22Rv1 (cell line): ENCODE data around the gene FBXL19.

ENCODE experiments used
- H3K27ac ChIP-seq: fragments of 450-650 bp; 2 replicates; pipeline ENCODE4 v1.5.1; 2017
- ZFX ChIP-seq: fragments of 450-650 bp; IDR thresholded peaks from 2 replicates; pipeline ENCODE4 v1.6.1; 2017; ENCODE audit warnings: antibody characterized with exemption, borderline replicate concordance
- TF ChIP-seq, protein P1 (sequence below): fragments of 450-650 bp; IDR thresholded peaks from 2 replicates; pipeline ENCODE4 v1.5.1; 2017; ENCODE audit warnings: mild to moderate bottlenecking

The FBXL19 gene

DNA sequence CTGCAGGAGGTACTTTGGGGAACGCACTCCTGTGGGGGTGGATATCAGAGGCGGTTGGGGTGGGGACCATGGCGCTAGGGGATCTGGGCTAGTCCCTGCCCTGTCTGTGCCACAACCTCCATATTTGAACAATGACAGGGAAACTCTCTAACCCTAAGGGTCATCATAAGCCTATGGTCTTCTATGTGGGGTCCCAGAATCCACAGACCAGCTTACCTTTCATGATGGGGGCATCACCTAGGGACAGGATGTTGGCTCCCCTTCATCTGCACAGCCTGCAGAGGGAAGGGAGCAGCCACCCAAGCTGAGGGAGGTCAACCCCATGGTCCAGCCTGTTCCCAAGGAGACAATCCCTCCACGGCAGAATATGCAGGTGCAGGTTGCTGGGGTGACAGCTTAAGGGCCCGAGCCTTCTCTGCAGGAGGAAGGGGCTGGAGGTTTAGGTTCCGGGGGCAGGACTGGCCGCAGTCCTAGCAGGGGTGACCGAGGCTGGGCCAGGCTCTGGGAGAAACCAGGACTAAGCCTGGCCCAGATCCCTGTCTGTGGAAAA lies 27.2 kb downstream of the FBXL19 start:
- TF ChIP-seq, protein P1, sequence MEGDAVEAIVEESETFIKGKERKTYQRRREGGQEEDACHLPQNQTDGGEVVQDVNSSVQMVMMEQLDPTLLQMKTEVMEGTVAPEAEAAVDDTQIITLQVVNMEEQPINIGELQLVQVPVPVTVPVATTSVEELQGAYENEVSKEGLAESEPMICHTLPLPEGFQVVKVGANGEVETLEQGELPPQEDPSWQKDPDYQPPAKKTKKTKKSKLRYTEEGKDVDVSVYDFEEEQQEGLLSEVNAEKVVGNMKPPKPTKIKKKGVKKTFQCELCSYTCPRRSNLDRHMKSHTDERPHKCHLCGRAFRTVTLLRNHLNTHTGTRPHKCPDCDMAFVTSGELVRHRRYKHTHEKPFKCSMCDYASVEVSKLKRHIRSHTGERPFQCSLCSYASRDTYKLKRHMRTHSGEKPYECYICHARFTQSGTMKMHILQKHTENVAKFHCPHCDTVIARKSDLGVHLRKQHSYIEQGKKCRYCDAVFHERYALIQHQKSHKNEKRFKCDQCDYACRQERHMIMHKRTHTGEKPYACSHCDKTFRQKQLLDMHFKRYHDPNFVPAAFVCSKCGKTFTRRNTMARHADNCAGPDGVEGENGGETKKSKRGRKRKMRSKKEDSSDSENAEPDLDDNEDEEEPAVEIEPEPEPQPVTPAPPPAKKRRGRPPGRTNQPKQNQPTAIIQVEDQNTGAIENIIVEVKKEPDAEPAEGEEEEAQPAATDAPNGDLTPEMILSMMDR: no peak
- TF ChIP-seq ZFX: no peak
- peak overlapping the region; percentile 73 for H3K27ac ChIP-seq

DNA sequence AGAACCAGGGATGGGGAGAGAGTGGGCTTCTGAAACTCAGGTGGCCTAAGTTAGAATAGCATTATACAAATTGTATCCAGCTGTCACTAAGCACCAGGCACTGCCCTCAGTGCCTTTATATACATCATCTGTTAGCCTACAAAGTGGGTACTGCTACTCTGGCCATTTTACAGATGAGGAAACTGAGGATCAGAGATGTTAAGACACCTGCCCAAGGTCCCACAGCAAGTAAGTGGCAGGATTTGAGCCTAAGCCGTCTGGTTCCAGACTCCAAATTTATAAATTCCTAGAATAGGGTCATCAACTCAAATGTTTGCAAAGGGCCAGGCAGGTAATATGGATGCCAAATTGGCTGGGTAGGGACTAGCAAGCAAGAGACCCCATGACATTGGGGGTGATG lies 27.8 kb downstream of the FBXL19 start:
- no peak for TF ChIP-seq ZFX
- TF ChIP-seq, protein P1: no peak
- H3K27ac ChIP-seq: peak overlapping the region; percentile 73

DNA sequence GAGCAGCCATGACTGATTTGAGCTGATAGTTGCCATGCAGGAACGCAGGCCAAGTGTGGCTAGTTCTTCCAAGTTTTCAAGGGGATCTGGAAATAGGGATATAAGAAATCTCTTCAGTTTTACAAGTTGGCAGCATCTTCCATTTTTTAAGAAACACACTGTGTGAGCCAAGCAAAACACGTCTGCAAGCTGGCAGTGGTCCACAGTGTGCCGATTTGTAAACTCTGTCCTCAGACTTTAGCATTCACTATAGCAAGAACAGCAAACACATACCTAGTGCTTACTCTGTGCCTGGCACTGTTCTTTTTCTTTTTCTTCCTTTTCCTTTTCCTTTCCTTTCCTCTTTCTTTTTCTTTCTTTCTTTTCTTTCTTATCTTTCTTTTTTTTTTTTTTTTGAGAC lies 28.4 kb downstream of the FBXL19 start:
- TF ChIP-seq ZFX: no peak
- TF ChIP-seq, protein P1: no peak
- H3K27ac ChIP-seq: peak overlapping the region; percentile 73

DNA sequence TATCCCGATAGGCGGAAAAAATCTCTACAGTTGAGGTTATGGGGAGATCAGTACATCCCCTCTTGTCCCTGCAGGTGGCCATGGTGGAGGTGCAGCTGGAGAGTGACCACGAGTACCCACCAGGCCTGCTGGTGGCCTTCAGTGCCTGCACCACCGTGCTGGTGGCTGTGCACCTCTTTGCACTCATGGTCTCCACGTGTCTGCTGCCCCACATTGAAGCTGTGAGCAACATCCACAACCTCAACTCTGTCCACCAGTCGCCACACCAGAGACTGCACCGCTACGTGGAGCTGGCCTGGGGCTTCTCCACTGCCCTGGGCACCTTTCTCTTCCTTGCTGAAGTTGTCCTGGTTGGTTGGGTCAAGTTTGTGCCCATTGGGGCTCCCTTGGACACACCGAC lies 29.7 kb downstream of the FBXL19 start:
- H3K27ac ChIP-seq: peak overlapping the region; percentile 73
- no peak for TF ChIP-seq ZFX
- TF ChIP-seq, protein P1: no peak

DNA sequence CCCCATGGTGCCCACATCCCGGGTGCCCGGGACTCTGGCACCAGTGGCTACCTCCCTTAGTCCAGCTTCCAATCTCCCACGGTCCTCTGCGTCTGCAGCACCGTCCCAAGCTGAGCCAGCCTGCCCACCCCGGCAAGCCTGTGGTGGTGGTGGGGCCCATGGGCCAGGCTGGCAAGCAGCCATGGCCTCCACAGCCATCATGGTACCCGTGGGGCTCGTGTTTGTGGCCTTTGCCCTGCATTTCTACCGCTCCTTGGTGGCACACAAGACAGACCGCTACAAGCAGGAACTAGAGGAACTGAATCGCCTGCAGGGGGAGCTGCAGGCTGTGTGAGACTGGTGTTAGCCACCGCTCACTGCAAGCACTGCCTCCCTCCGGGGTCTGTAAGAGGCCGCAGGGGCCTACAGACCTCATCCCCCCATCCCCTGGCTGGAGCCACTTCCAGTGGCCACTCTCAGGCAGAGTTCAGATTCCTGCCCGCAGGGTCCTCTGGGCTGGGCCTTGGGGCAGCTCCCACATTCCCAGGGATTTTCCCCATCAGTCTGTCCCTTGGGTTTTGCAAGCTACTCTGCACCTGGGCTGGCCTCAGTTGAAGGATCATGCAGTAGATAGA lies 30.2 kb downstream of the FBXL19 start:
- TF ChIP-seq ZFX: no peak
- TF ChIP-seq, protein P1: peak; percentile 91
- peak overlapping the region; percentile 73 for H3K27ac ChIP-seq

DNA sequence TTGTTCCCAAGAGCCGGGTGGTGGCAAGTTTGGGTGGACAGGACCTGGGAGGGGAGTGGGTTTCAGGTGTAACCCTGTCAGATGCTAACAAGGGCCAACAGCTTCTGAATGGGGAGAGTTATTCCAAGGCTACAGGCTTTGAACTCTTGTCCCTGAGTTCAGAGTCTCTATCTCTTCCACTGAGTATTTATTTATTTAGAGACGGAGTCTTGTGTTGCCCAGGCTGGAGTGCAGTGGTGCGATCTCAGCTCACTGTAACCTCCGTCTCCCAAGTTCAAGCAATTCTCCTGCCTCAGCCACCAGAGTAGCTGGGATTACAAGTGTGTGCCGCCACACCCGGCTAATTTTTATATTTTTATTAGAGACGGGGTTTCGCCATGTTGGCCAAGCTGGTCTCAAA lies 31.6 kb downstream of the FBXL19 start:
- H3K27ac ChIP-seq: no peak overlapping the region; the same call in 1 of the 2 replicates
- TF ChIP-seq, protein P1: no peak
- no peak for TF ChIP-seq ZFX

DNA sequence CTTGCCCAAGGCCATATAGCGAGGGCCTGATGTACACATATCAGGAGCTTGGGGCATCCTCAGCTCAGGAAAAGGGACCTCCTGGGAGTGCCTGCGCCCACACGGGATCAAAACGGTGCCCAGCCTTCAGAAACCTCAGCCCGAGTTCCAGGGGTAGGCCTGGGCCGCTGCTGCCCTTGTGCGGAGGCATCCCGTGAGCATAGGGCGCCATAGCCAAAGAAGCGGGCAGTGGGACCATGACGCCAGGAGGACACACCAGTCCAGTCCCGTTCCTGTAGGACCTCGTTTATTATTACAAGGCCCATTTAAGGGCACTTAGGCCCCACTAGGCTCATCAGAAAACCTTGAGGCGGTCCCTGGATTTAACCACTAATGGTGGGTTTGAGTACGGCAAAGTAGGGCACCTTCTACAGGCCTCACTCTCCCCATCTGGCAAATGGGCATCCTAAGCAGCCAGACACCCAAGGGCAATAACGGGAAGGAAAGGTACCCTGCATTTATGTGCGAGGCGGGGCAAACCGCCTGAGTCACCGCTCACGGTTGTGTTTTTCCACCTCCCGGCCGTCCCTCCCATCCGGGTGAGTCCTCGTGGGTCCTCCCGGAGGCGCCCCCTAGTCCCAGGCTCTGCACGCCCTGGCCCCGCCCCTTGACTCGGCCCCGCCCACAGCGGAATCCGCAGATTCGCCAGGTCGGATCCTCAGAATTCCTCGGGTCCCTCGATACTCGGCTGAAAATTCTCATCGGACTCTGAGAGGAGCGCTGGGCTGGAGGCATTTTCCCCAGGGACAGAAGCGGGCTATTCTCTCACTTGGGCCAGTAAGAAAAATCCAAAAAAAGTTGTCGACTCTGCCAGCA lies 33.5 kb downstream of the FBXL19 start:
- TF ChIP-seq, protein P1: peak; percentile 58
- no peak for TF ChIP-seq ZFX
- peak overlapping the region; percentile 96 for H3K27ac ChIP-seq
